K562 (cell line): ENCODE measurements around the gene TMEM270. TPM values are rescaled to one million over a fixed set of nuclear protein-coding genes. Genes with fewer than 3 reads are reported as not detected.

ENCODE experiments used
- ATAC-seq: fragments of 200-7000 bp; cut with Tn5 transposase; 3 replicates; pipeline ENCODE4 v1.9.1; 2020; ENCODE audit warnings: moderate library complexity
- BruUV-seq: library from RNA; stranded (reverse); fragments of 400-500 nt; replicated peaks from 2 replicates; lab custom pipeline; 2021; lab: Mats Ljungman, UMichigan
- CTCF ChIA-PET: fragments of 300-600 bp; formaldehyde crosslinking; extraction: SDS; loops from one replicate; lab custom pipeline; 2021; ENCODE audit warnings: low intra/inter-chr PET ratio; lab: Yijun Ruan, JAX
- POLR2A ChIA-PET: fragments of 300-600, 350-650 bp; sonication (Branson Sonifier 250); formaldehyde crosslinking; extraction: SDS; loops from one replicate; lab custom pipeline; 2021; ENCODE audit warnings: antibody characterized with exemption, inconsistent platforms; lab: Yijun Ruan, JAX
- DNase-seq, 4 experiments: peaks; one replicate each; pipeline versions ENCODE4 v3.0.0 to v3.0.0-alpha.2; 2011 to 2018; ENCODE audit warnings: low spot score in 3 of 4, mixed read lengths in 3 of 4; ENCODE audit errors: extremely low read depth in 1 of 4
- FAIRE-seq: peaks from 2 replicates; lab custom pipeline; 2011; peaks lifted over from hg19 to GRCh38; lab: Jason Lieb, UNC
- H2AFZ ChIP-seq: 2 replicates; pipeline ENCODE4 v1.6.0; 2011; ENCODE audit warnings: low read depth, low read length, control low read depth, inconsistent platforms
- H3K27ac ChIP-seq: fragments of 200-600 bp; 3 replicates; pipeline ENCODE4 v1.8.0; 2011; ENCODE audit warnings: low read depth, mild to moderate bottlenecking, control low read depth, inconsistent platforms, low read length, moderate library complexity, mixed read lengths; ENCODE audit errors: extremely low read depth
- H3K27me3 ChIP-seq, 2 experiments: fragments of 300-600 bp in 1 of 2; 2 replicates in 1 of 2; 3 replicates in 1 of 2; pipeline versions ENCODE4 v1.6.0 to v1.8.0; 2011; ENCODE audit warnings: inconsistent platforms in 2 of 2, low read length in 2 of 2, mild to moderate bottlenecking in 1 of 2, mixed read lengths in 1 of 2, moderate library complexity in 1 of 2; ENCODE audit not compliant: control insufficient read depth in 2 of 2, insufficient read depth in 2 of 2
- H3K36me3 ChIP-seq: fragments of 300-600 bp; 3 replicates; pipeline ENCODE4 v1.8.0; 2011; ENCODE audit warnings: mild to moderate bottlenecking, low read length, inconsistent platforms; ENCODE audit not compliant: control insufficient read depth, insufficient read depth
- H3K4me1 ChIP-seq, 2 experiments: fragments of 200-600 bp in 1 of 2; replicated peaks in 1 of 2; 2 replicates in 1 of 2; 3 replicates in 1 of 2; pipeline versions ENCODE4 v1.5.1 to v1.8.0; 2011; ENCODE audit warnings: inconsistent platforms in 2 of 2, low read length in 2 of 2, mild to moderate bottlenecking in 1 of 2, mixed read lengths in 1 of 2, moderate library complexity in 1 of 2; ENCODE audit not compliant: control insufficient read depth in 2 of 2, insufficient read depth in 2 of 2
- H3K4me2 ChIP-seq: 2 replicates; pipeline ENCODE4 v1.6.1; 2011; ENCODE audit warnings: low read length, control low read depth, inconsistent platforms, mixed read lengths; ENCODE audit not compliant: insufficient read depth
- H3K4me3 ChIP-seq: fragments of 200-600 bp; sonication (generic), shearing (Covaris generic); 2 replicates; pipeline ENCODE4 v1.5.1; 2016; ENCODE audit warnings: control low read depth, inconsistent platforms
- H3K79me2 ChIP-seq: fragments of 200-600 bp; 3 replicates; pipeline ENCODE4 v1.8.0; 2011; ENCODE audit warnings: low read length, inconsistent platforms; ENCODE audit not compliant: control insufficient read depth, insufficient read depth
- H3K9ac ChIP-seq, 2 experiments: 2 replicates each; pipeline versions ENCODE4 v1.6.0 to v1.6.1; 2011; ENCODE audit warnings: low read depth in 2 of 2, low read length in 2 of 2, control low read depth in 1 of 2, inconsistent platforms in 1 of 2, mild to moderate bottlenecking in 1 of 2, mixed read lengths in 1 of 2; ENCODE audit not compliant: insufficient read depth in 1 of 2
- H3K9me1 ChIP-seq: one replicate; pipeline ENCODE4 v1.6.0; 2011; ENCODE audit warnings: inconsistent platforms, mild to moderate bottlenecking, low read length, moderate library complexity; ENCODE audit not compliant: control insufficient read depth, insufficient read depth
- H3K9me3 ChIP-seq: replicated peaks from 2 replicates; pipeline ENCODE4 v1.5.1; 2011; ENCODE audit warnings: low read depth, low read length, inconsistent platforms; ENCODE audit not compliant: control insufficient read depth, insufficient read depth
- H4K20me1 ChIP-seq: replicated peaks from 2 replicates; pipeline ENCODE4 v1.6.1; 2011; ENCODE audit warnings: low read length, inconsistent platforms, mixed read lengths; ENCODE audit not compliant: control insufficient read depth, insufficient read depth
- IRF1 ChIP-seq: sonication (generic); formaldehyde crosslinking; IDR thresholded peaks from 2 replicates; pipeline ENCODE4 v1.8.0; 2022; ENCODE audit warnings: missing genetic modification reagents, mild to moderate bottlenecking, borderline replicate concordance
- TCFL5 ChIP-seq: fragments of 250-450 bp; sonication (Bioruptor Pico); conservative IDR thresholded peaks from 2 replicates; pipeline ENCODE4 v1.6.1; 2021; ENCODE audit warnings: mild to moderate bottlenecking, moderate library complexity, matching md5 sums
- ZNF586 ChIP-seq: fragments of 450-650 bp; formaldehyde crosslinking; conservative IDR thresholded peaks from 2 replicates; pipeline ENCODE4 v1.4.0; 2020; ENCODE audit warnings: mild to moderate bottlenecking, moderate library complexity
- ZZZ3 ChIP-seq: fragments of 450-650 bp; IDR thresholded peaks from 2 replicates; pipeline ENCODE4 v1.6.1; 2016; ENCODE audit warnings: antibody characterized with exemption, mild to moderate bottlenecking, moderate library complexity
- WGBS: fragments of 100-300 bp; shearing (Covaris generic); methylation state at CpG from one replicate; pipeline ENCODE4 v1.1.6; 2016; ENCODE audit warnings: low coverage, mixed read lengths; ENCODE audit not compliant: insufficient coverage; ENCODE audit errors: missing lambda C conversion rate; 5-methylcytosine and 5-hydroxymethylcytosine counted together
- in situ Hi-C: fragments of 300-500 bp; cut with MboI; formaldehyde crosslinking; loops from 4 replicates; pipeline ENCODE4 v1.15.0; 2018; ENCODE audit warnings: inconsistent platforms, mixed read lengths
- intact Hi-C: fragments of 100-400 bp; cut with micrococcal nuclease; formaldehyde crosslinking; loops from 2 replicates; pipeline ENCODE4 v1.14.2; 2022
- polyA plus RNA-seq, 8 experiments: library from polyadenylated mRNA; depleted of rRNA in 4 of 8; stranded (reverse) in 5 of 8; unstranded in 3 of 8; fragments of >200 nt; fragmentation: Nextera tagmentation in 2 of 8; fragmentation: Illumina TruSeq in 1 of 8; extraction: Ambion mirVana in 2 of 8; extraction: Trizol in 1 of 8; gene quantifications; 2 replicates each; pipeline versions ENCODE4 v1.2.1 to v1.2.3, GENCODE V29; 2011 to 2014; ENCODE audit warnings: inconsistent platforms in 1 of 8, missing spikeins in 1 of 8
- total RNA-seq, 7 experiments: library from RNA; depleted of rRNA in 6 of 7; stranded (reverse); fragments of >200 nt in 6 of 7; fragmentation: Illumina TruSeq in 2 of 7; extraction: Trizol in 2 of 7; gene quantifications; 2 replicates each; pipeline versions ENCODE4 v1.2.1 to v1.2.3, GENCODE V29; 2011 to 2021; ENCODE audit warnings: low replicate concordance in 1 of 7
- TF ChIP-seq, protein P1 (sequence below): sonication (generic); formaldehyde crosslinking; IDR thresholded peaks from 2 replicates; pipeline ENCODE4 v1.5.0; 2020; ENCODE audit warnings: missing genetic modification reagents

The TMEM270 gene
- total and polyA plus RNA-seq, 9 of the 15 experiments (the other 6 are each of a cell fraction or from before 2014, with no cell fraction given), result not detected

DNA sequence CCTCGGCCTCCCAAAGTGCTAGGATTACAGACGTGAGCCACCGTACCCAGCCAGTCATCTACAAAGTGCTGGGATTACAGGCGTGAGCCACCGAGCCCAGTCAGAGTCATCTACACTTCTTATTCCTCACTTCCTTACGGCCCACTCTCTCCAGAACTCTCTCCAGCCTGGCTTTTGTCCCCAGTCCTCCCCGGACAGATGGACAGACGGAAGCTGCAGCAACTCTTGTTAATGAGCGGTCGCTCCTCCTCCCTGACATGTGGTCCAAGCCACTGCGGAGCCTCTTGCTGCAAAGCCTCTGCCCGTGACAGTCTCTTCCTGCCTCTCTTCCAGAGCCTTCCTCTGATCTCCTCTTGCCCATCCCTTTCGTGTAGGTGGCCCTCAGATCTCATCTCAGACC is 45.9 kb downstream of the TMEM270 start:
- Histone ChIP-seq H3K36me3 (no peaks in the 10 kb centered on the region), H3K4me2 (no peak overlapping the region), H3K27ac (no peak overlapping the region), H3K9ac (no peak overlapping the region), H4K20me1 (0 out of 2 replicates have a peak, but pooled peaks cover 3% of the 10 kb centered on the region), H3K4me3 (no peak overlapping the region), H3K4me1 (peaks cover 0 to 9% of the 10 kb centered on the region in 2 experiments; a peak in 2 of 5 replicates), H3K27me3 (peaks cover 19 to 60% of the 10 kb centered on the region in 2 experiments), H3K9me1 (no peaks in the 10 kb centered on the region), H3K9me3 (no peaks in the 10 kb centered on the region), H2AFZ (no peak overlapping the region), H3K79me2 (no peaks in the 10 kb centered on the region)
- in situ Hi-C loops, result no loop called here
- DNase-seq (peak in 1 of 4 experiments; percentile 11), FAIRE-seq (no peak), ATAC-seq (peak; percentile 12; the same call in 1 of the 3 replicates)
- POLR2A ChIA-PET, result no interaction called here
- BruUV-seq, result no TSS peak
- intact Hi-C loops, result no loop called here
- 9% methylated on average over 13 of the region's 13 CpGs for WGBS
- CTCF ChIA-PET, result no interaction called here
- TF ChIP-seq, protein P1, sequence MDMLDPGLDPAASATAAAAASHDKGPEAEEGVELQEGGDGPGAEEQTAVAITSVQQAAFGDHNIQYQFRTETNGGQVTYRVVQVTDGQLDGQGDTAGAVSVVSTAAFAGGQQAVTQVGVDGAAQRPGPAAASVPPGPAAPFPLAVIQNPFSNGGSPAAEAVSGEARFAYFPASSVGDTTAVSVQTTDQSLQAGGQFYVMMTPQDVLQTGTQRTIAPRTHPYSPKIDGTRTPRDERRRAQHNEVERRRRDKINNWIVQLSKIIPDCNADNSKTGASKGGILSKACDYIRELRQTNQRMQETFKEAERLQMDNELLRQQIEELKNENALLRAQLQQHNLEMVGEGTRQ (CRISPR knock-in tag), result no peak
- TF ChIP-seq TCFL5 (CRISPR knock-in tag) (no peak), ZNF586 (CRISPR knock-in tag) (no peak), IRF1 (CRISPR knock-in tag) (no peak), ZZZ3 (no peak)
